IMR-90 (cell line): ENCODE measurements around the gene TRPM7. TPM values are rescaled to one million over a fixed set of nuclear protein-coding genes. Genes with fewer than 3 reads are reported as not detected.

ENCODE experiments used
- ATAC-seq: fragments of 200-7000 bp; cut with Tn5 transposase; 2 replicates; pipeline ENCODE4 v1.9.1; 2020; ENCODE audit warnings: low read depth, mild to moderate bottlenecking, moderate library complexity
- BruUV-seq: library from RNA; stranded (reverse); fragments of 400-500 nt; replicated peaks from 2 replicates; lab custom pipeline; 2021; lab: Mats Ljungman, UMichigan
- CTCF ChIA-PET: fragments of 300-600 bp; formaldehyde crosslinking; extraction: SDS; loops from one replicate; lab custom pipeline; 2021; ENCODE audit warnings: antibody characterized with exemption; lab: Yijun Ruan, JAX
- POLR2A ChIA-PET: fragments of 300-600 bp; sonication (Branson Sonifier 250); formaldehyde crosslinking; loops from one replicate; lab custom pipeline; 2022; ENCODE audit warnings: antibody characterized with exemption; ENCODE audit not compliant: unreplicated experiment; lab: Charles Lee
- DNase-seq: peaks from one replicate; pipeline ENCODE4 v3.0.0; 2013
- H2AFZ ChIP-seq: replicated peaks from 2 replicates; pipeline ENCODE3; 2013; ENCODE audit warnings: low read length, mild to moderate bottlenecking; ENCODE audit not compliant: poor library complexity
- H2AK5ac ChIP-seq: 2 replicates; pipeline ENCODE4 v1.6.1; 2013; ENCODE audit warnings: low read depth, low read length, inconsistent platforms
- H2AK9ac ChIP-seq: replicated peaks from 2 replicates; pipeline ENCODE3; 2013; ENCODE audit warnings: mild to moderate bottlenecking, low read depth, low read length, moderate library complexity; ENCODE audit not compliant: poor library complexity
- H2BK120ac ChIP-seq: 2 replicates; pipeline ENCODE4 v1.6.1; 2013; ENCODE audit warnings: low read depth, low read length, inconsistent platforms
- H2BK15ac ChIP-seq: 3 replicates; pipeline ENCODE4 v1.6.1; 2013; ENCODE audit warnings: low read depth, low read length, inconsistent platforms
- H2BK20ac ChIP-seq: 2 replicates; pipeline ENCODE4 v1.6.1; 2013; ENCODE audit warnings: low read depth, mild to moderate bottlenecking, inconsistent platforms, low read length, moderate library complexity
- H2BK5ac ChIP-seq: 2 replicates; pipeline ENCODE4 v1.6.1; 2013; ENCODE audit warnings: mild to moderate bottlenecking, low read depth, low read length, inconsistent platforms; ENCODE audit not compliant: poor library complexity, severe bottlenecking
- H3K14ac ChIP-seq: replicated peaks from 2 replicates; pipeline ENCODE4 v1.6.1; 2013; ENCODE audit warnings: low read depth, low read length, inconsistent platforms
- H3K18ac ChIP-seq: 2 replicates; pipeline ENCODE4 v1.6.1; 2013; ENCODE audit warnings: low read depth, low read length, control low read depth
- H3K23ac ChIP-seq: 2 replicates; pipeline ENCODE4 v1.6.1; 2013; ENCODE audit warnings: low read depth, low read length, inconsistent platforms
- H3K27ac ChIP-seq: 2 replicates; pipeline ENCODE4 v1.5.1; 2013; ENCODE audit warnings: mild to moderate bottlenecking, control low read depth, low read length; ENCODE audit not compliant: insufficient read depth
- H3K27me3 ChIP-seq: 2 replicates; pipeline ENCODE4 v1.6.1; 2013; ENCODE audit warnings: low read length; ENCODE audit not compliant: control insufficient read depth, insufficient read depth
- H3K36me3 ChIP-seq: 2 replicates; pipeline ENCODE4 v1.6.1; 2013; ENCODE audit warnings: low read length, mixed read lengths; ENCODE audit not compliant: control insufficient read depth, insufficient read depth
- H3K4ac ChIP-seq: 2 replicates; pipeline ENCODE4 v1.6.1; 2013; ENCODE audit warnings: low read depth, low read length, inconsistent platforms
- H3K4me1 ChIP-seq: 2 replicates; pipeline ENCODE4 v1.6.1; 2013; ENCODE audit warnings: low read length, mixed read lengths; ENCODE audit not compliant: control insufficient read depth, insufficient read depth
- H3K4me2 ChIP-seq: 2 replicates; pipeline ENCODE4 v1.6.1; 2013; ENCODE audit warnings: low read depth, mild to moderate bottlenecking, control low read depth, low read length, moderate library complexity
- H3K4me3 ChIP-seq: 2 replicates; pipeline ENCODE4 v1.5.1; 2013; ENCODE audit warnings: low read depth, mild to moderate bottlenecking, control low read depth, low read length, moderate library complexity; ENCODE audit not compliant: insufficient read depth
- H3K56ac ChIP-seq: 2 replicates; pipeline ENCODE4 v1.6.1; 2013; ENCODE audit warnings: low read length, inconsistent platforms; ENCODE audit not compliant: insufficient read depth; ENCODE audit errors: extremely low read depth
- H3K79me1 ChIP-seq, 2 experiments: 2 replicates each; pipeline ENCODE4 v1.6.1; 2013; ENCODE audit warnings: low read length in 2 of 2, inconsistent platforms in 1 of 2, low read depth in 1 of 2
- H3K9ac ChIP-seq: 2 replicates; pipeline ENCODE4 v1.6.1; 2013; ENCODE audit warnings: low read depth, low read length, control low read depth
- H3K9me1 ChIP-seq: 2 replicates; pipeline ENCODE4 v1.6.1; 2013; ENCODE audit warnings: low read length, inconsistent platforms; ENCODE audit not compliant: insufficient read depth
- H3K9me3 ChIP-seq: 2 replicates; pipeline ENCODE4 v1.6.1; 2013; ENCODE audit warnings: low read length; ENCODE audit not compliant: control insufficient read depth, insufficient read depth
- H4K20me1 ChIP-seq: 2 replicates; pipeline ENCODE4 v1.6.1; 2013; ENCODE audit warnings: low read length, inconsistent platforms; ENCODE audit not compliant: insufficient read depth
- H4K5ac ChIP-seq: 2 replicates; pipeline ENCODE4 v1.6.1; 2013; ENCODE audit warnings: mild to moderate bottlenecking, low read depth, low read length, control low read depth
- H4K8ac ChIP-seq, 2 experiments: 2 replicates each; pipeline ENCODE4 v1.6.1; 2013; ENCODE audit warnings: low read depth in 2 of 2, low read length in 2 of 2, control low read depth in 1 of 2, inconsistent platforms in 1 of 2
- H4K91ac ChIP-seq: 2 replicates; pipeline ENCODE4 v1.6.1; 2013; ENCODE audit warnings: low read depth, low read length, inconsistent platforms; ENCODE audit not compliant: insufficient read depth
- BHLHE40 ChIP-seq: fragments of 150-350 bp; IDR thresholded peaks from 2 replicates; pipeline ENCODE4 v1.6.1; 2016; ENCODE audit warnings: mild to moderate bottlenecking, low read depth, low read length
- CEBPB ChIP-seq: IDR thresholded peaks from 2 replicates; pipeline ENCODE4 v1.6.1; 2012; ENCODE audit warnings: low read depth, low read length, improper control_type of control experiment
- CHD1 ChIP-seq: IDR thresholded peaks from 2 replicates; pipeline ENCODE4 v1.6.1; 2012; ENCODE audit warnings: low read depth, low read length, improper control_type of control experiment
- CTCF ChIP-seq: conservative IDR thresholded peaks from 2 replicates; pipeline ENCODE4 v1.5.1; 2012; ENCODE audit warnings: mild to moderate bottlenecking, low read depth, low read length, improper control_type of control experiment
- POLR2A ChIP-seq: IDR thresholded peaks from 2 replicates; pipeline ENCODE4 v1.6.1; 2012; ENCODE audit warnings: mild to moderate bottlenecking, low read depth, low read length
- RCOR1 ChIP-seq: IDR thresholded peaks from 2 replicates; pipeline ENCODE4 v1.6.1; 2012; ENCODE audit warnings: mild to moderate bottlenecking, low read length, improper control_type of control experiment; ENCODE audit not compliant: insufficient replicate concordance
- SMC3 ChIP-seq: fragments of 150-350 bp; IDR thresholded peaks from 2 replicates; pipeline ENCODE4 v1.6.1; 2016; ENCODE audit warnings: low read depth, mild to moderate bottlenecking, antibody characterized with exemption, low read length, moderate library complexity
- WGBS, 2 experiments: methylation state at CpG; one replicate each; pipeline versions ENCODE4 v1.1.5 to v1.1.7; 2013; ENCODE audit warnings: missing lambda C conversion rate in 2 of 2; ENCODE audit not compliant: insufficient read length in 1 of 2; ENCODE audit errors: extremely low coverage in 2 of 2; 5-methylcytosine and 5-hydroxymethylcytosine counted together
- dilution Hi-C: fragments of 300-500 bp; cut with HindIII; formaldehyde crosslinking; loops from one replicate; pipeline ENCODE4 v1.14.3; 2018; ENCODE audit warnings: low sequenced_read_pairs; ENCODE audit not compliant: unreplicated experiment
- in situ Hi-C: fragments of 300-500 bp; cut with MboI; formaldehyde crosslinking; loops from 3 replicates; pipeline ENCODE4 v1.14.3; 2019; ENCODE audit warnings: low sequenced_read_pairs, inconsistent platforms, mixed read lengths
- intact Hi-C: fragments of 100-400 bp; cut with micrococcal nuclease; formaldehyde crosslinking; loops from 2 replicates; pipeline ENCODE4 v1.10.0; 2022
- polyA plus RNA-seq, 3 experiments: library from polyadenylated mRNA; depleted of rRNA; stranded (reverse); fragments of >200 nt; gene quantifications; 2 replicates each; pipeline ENCODE4 v1.2.3, GENCODE V29; 2012; ENCODE audit warnings: low replicate concordance in 1 of 3
- total RNA-seq: library from RNA; depleted of rRNA; stranded (reverse); fragments of >200 nt; gene quantifications from 2 replicates; pipeline ENCODE4 v1.2.3, GENCODE V29; 2012

Gene TRPM7
- total and polyA plus RNA-seq, 2 of the 4 experiments (the other 2 are of a cell fraction) = 10.6 to 27.8 TPM

DNA sequence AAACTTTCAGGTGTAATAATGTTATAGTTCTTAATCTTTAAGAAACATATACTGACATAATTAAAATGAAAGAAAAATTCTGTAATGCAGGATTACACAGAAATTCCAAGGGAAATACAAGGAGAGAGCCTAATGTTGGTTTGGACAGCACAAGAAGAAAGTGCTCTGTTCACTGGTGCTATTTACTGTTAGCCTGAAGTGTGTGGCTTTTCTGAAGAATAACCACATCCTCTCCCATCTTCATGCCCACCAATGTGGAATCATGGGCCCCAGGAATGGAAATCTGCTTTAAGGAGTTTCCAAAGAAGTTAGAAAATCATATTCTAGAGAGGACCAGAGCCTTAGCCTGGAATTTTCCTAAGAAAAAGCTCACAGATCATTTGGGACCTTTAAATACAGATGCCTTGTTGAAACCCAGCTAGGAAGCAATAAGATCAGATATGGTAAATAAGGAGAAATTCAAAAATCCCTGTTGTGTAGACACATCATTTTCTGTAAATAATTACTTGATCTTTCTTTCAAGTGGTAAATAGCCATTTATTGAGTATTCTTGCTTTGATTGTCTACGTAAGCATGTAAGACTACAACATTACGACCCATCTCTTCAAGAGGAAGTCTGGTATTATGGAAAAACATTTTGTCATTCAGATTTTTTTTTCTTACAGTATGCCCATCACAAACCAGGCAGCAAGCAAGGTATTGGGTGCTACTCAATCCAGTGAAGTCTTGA lies 129.8 kb downstream of the TRPM7 start:
- ChIA-PET CTCF (interaction anchor here (0.5 kb wide), 1 partner anchor 26 kb away, joined by 4 read pairs; no protein-coding TSS in a partner anchor), POLR2A (no interaction called here)
- no peak overlapping the region for H4K8ac ChIP-seq
- no peak overlapping the region for H3K4me3 ChIP-seq
- H3K18ac ChIP-seq = no peak overlapping the region
- DNase-seq (no peak), ATAC-seq (no peak)
- H4K5ac ChIP-seq = no peak overlapping the region
- no peaks in the 10 kb centered on the region; the same call in 1 of the 2 replicates for H4K20me1 ChIP-seq
- no peak overlapping the region for H2BK20ac ChIP-seq
- no peaks in the 10 kb centered on the region for H3K27me3 ChIP-seq
- no TSS peak for BruUV-seq
- H3K9me1 ChIP-seq = peaks cover 3% of the 10 kb centered on the region; the same call in 1 of the 2 replicates
- no peak overlapping the region for H3K4ac ChIP-seq
- in situ Hi-C loops = no loop called here
- dilution Hi-C loops = no loop called here
- H3K79me1 ChIP-seq = no peaks in the 10 kb centered on the region; a peak in 1 of 4 replicates
- H3K9ac ChIP-seq = no peak overlapping the region
- intact Hi-C loops = no loop called here
- no peaks in the 10 kb centered on the region for H3K4me1 ChIP-seq
- H2BK5ac ChIP-seq = no peak overlapping the region
- H3K56ac ChIP-seq = no peak overlapping the region
- WGBS, 2 experiments = no CpG with 5 or more reads among the region's 2 CpGs
- H2BK120ac ChIP-seq = no peak overlapping the region
- H2AFZ ChIP-seq = no peak overlapping the region
- no peak overlapping the region for H3K14ac ChIP-seq
- H3K23ac ChIP-seq = no peak overlapping the region
- peaks cover 4% of the 10 kb centered on the region; the same call in 1 of the 2 replicates for H3K36me3 ChIP-seq
- H3K9me3 ChIP-seq = no peaks in the 10 kb centered on the region
- H2AK5ac ChIP-seq = no peak overlapping the region
- H3K27ac ChIP-seq = no peak overlapping the region
- no peak overlapping the region for H2AK9ac ChIP-seq
- no peak overlapping the region for H4K91ac ChIP-seq
- TF ChIP-seq SMC3 (no peak), RCOR1 (no peak), BHLHE40 (no peak), POLR2A (no peak), CHD1 (no peak), CTCF (no peak), CEBPB (no peak)
- H2BK15ac ChIP-seq = no peak overlapping the region
- H3K4me2 ChIP-seq = no peak overlapping the region
